KOPT-K1 (cell line): ENCODE data around the gene HPGDS.
"Not testable (repeated sequence)": the region's sequence is repeated elsewhere in the genome, so short reads cannot be mapped to it uniquely, and the experiment has no call there.

Source experiments
- H3K27ac ChIP-seq: fragments of 200-600 bp; sonication (generic); 2 replicates; pipeline ENCODE4 v1.5.1; 2016; ENCODE audit warnings: antibody characterized with exemption, mild to moderate bottlenecking, low read depth, low read length; ENCODE audit not compliant: poor library complexity, severe bottlenecking
- H3K36me3 ChIP-seq: fragments of 200-600 bp; sonication (generic); 2 replicates; pipeline ENCODE4 v1.5.1; 2017; ENCODE audit warnings: antibody characterized with exemption, mild to moderate bottlenecking, low read length, moderate library complexity; ENCODE audit not compliant: insufficient read depth
- H3K9me3 ChIP-seq: fragments of 200-600 bp; sonication (generic); 2 replicates; pipeline ENCODE4 v1.5.1; 2017; ENCODE audit warnings: antibody characterized with exemption, low read length, mild to moderate bottlenecking; ENCODE audit not compliant: insufficient read depth, poor library complexity, severe bottlenecking

Gene HPGDS

GRCh38 chr4:94345969-94346368 lies 3.3 kb upstream of the HPGDS start:
- H3K9me3 ChIP-seq, result no peaks in the 10 kb centered on the region
- H3K27ac ChIP-seq, result no peak overlapping the region
- H3K36me3 ChIP-seq, result no peaks in the 10 kb centered on the region

GRCh38 chr4:94345266-94345665 lies 2.6 kb upstream of the HPGDS start:
- Histone ChIP-seq H3K27ac (no peak overlapping the region), H3K36me3 (no peaks in the 10 kb centered on the region), H3K9me3 (no peaks in the 10 kb centered on the region)

DNA sequence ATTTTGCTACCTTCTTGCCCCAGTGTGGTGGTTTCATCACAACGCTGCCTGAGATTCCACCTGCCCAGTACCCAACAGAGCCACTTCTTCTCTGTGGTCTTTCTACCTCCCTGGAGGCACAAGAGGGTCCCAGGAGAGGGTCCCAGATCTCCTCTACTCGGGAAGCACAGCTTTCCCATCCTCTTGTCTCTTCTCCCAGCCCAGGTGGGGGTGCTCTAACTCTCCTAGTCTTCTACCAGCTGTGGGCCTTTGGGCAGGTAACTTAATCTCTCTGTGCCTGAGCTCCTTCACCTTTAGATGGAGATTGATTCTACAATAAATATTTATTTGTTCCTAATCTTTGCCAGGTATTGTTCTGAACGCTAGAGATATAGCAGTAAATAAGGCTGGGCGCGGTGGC lies 1.8 kb upstream of the HPGDS start:
- Histone ChIP-seq H3K36me3 (no peaks in the 10 kb centered on the region), H3K9me3 (no peaks in the 10 kb centered on the region)

GRCh38 chr4:94341481-94342370 lies 910 bp downstream of the HPGDS start:
- Histone ChIP-seq H3K27ac (no peak overlapping the region), H3K36me3 (no peaks in the 10 kb centered on the region), H3K9me3 (no peaks in the 10 kb centered on the region)

More for the DNA sequence above, 1.8 kb upstream of the HPGDS start:
- no peak overlapping the region for H3K27ac ChIP-seq

DNA sequence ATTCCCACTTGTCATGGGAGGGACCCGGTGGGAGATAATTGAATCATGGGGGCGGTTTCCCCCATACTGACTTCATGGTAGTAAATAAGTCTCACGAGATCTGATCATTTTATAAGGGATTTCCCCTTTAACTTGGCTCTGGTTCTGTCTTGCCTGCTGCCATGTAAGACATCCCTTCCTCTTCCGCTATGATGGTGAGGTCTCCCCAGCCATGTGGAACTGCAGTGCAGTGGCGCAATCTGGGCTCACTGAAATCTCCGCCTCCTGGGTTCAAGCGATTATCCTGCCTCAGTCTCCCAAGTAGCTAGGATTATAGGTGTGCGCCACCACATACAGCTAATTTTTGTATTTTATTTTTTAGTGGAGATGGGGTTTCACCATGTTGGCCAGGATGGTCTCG lies 2.9 kb downstream of the HPGDS start:
- no peaks in the 10 kb centered on the region for H3K9me3 ChIP-seq
- no peaks in the 10 kb centered on the region for H3K36me3 ChIP-seq
- peak overlapping the region; percentile 58 for H3K27ac ChIP-seq

DNA sequence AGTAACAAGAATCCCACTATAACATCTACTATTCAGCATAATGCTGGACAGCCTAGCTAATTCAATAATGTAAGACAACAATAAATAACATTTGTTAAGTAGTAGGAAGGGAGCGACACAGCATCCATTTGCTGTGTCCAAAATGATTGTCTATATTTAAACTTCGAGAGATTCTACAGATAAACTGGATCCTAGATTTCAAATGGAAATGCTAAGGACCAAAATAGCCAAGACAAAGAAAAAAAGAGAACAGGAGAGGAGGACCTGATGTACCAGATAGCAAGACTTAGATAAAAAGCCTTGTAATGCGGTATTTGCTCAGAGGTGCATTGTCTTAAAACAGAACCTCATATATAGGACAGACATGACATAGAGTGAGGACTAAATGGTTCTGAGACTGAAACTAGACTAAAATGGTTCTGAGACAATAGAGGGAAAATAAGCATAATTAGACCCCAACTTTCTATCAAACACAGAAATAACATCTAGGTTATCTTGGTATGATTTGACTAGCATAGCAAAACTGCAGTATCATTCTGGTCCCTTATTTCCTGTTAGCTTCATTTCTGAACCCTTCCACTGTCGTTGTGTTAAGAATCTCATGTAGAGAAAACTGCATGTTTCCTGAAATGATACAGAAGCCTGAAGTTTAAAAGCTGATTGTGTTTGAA lies 3.8 kb downstream of the HPGDS start:
- peak overlapping the region; percentile 58 for H3K27ac ChIP-seq
- no peaks in the 10 kb centered on the region for H3K9me3 ChIP-seq
- no peaks in the 10 kb centered on the region for H3K36me3 ChIP-seq

GRCh38 chr4:94336791-94337190 lies 5.8 kb downstream of the HPGDS start:
- not testable (repeated sequence) for H3K9me3 ChIP-seq, H3K36me3 ChIP-seq
- H3K27ac ChIP-seq, result peak overlapping the region; percentile 46

DNA sequence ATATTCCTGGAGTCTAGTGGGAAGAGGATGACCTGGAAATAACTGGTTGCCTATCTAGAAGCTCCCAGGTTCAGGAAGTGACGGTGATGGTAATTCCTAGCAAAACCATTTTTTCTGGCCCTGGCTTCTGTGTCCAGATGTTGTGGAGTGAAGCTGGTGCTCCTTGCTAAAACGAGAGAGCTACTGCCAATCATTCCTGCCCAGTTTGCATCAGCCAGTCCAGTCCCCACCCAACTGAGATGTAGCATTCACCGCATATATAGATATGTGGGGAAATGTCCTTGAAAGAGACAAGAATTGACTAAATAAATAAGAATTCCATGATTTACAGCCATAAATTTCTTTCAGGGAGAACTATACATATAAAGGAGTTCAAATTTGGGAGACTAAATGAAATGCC lies 6.3 kb downstream of the HPGDS start:
- Histone ChIP-seq H3K27ac (peak overlapping the region; percentile 46), H3K9me3 (no peaks in the 10 kb centered on the region), H3K36me3 (no peaks in the 10 kb centered on the region)

GRCh38 chr4:94334962-94335361 lies 7.7 kb downstream of the HPGDS start:
- Histone ChIP-seq H3K27ac (no peak overlapping the region), H3K9me3 (no peaks in the 10 kb centered on the region), H3K36me3 (no peaks in the 10 kb centered on the region)

DNA sequence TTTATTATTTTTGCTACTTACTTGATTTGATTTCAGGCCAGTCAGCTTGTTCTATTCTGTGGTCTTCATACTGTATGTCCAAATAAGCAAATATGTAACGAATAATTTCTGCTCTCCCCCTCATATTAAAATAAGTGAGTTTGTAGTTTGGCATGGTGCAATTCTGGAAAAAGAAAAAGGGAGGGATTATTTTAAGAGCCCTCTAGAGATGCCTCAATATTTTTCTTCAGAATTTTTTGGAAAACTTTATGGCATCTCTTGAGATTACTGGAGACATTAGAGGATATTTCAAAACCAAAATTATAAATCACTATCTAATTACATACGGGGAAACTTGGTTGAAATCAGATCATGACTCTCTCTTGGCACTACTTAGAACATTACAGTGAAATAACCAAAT lies 8.2 kb downstream of the HPGDS start:
- Histone ChIP-seq H3K27ac (no peak overlapping the region), H3K36me3 (no peaks in the 10 kb centered on the region)

DNA sequence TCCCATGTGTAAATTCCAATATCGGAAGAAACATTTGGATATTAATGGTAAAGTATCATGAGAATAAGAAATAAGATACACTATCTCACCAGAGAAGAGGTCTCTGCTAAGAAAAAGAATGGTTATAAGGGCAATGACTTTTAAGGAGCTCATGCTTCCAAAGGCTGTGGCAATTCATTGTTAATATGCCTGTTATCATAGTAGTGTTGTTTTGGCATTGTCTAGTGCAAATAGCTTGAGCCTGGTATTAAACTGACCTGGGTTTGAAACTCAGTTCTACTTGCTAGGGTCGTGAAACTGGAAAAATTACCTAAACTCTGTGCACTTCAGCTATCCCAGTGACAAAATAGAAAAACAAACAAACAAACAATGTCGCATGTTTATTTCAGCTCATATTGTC lies 8.8 kb downstream of the HPGDS start:
- H3K36me3 ChIP-seq, result no peaks in the 10 kb centered on the region
- no peaks in the 10 kb centered on the region for H3K9me3 ChIP-seq
- H3K27ac ChIP-seq, result no peak overlapping the region

More for the DNA sequence above, 8.2 kb downstream of the HPGDS start:
- no peaks in the 10 kb centered on the region for H3K9me3 ChIP-seq

- no peaks in the 10 kb centered on the region for H3K36me3 ChIP-seq
- H3K9me3 ChIP-seq, result no peaks in the 10 kb centered on the region
- no peak overlapping the region for H3K27ac ChIP-seq
Measured at GRCh38 chr4:94332983-94333590, 9.5 kb downstream of the HPGDS start.

DNA sequence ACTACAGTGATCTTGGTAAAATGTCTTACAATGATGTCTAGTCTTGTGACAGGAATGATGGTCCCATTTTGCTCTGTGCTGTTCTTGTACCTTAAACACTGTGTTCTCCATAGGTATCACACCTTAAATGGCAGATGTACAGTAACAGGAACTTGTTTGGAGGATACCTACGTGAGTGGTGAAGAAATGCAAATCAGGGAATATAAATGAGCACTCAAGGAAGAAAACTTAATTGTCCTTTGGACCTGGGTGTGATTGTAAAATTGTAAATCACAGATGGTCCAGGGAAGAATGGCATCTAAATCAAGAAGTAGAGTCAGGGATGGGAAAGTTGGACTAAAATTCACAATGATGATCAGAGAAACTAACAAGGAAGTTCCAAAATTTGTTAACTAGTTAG lies 12.7 kb downstream of the HPGDS start:
- peaks cover 19% of the 10 kb centered on the region for H3K9me3 ChIP-seq
- H3K36me3 ChIP-seq, result no peaks in the 10 kb centered on the region
- H3K27ac ChIP-seq, result no peak overlapping the region

DNA sequence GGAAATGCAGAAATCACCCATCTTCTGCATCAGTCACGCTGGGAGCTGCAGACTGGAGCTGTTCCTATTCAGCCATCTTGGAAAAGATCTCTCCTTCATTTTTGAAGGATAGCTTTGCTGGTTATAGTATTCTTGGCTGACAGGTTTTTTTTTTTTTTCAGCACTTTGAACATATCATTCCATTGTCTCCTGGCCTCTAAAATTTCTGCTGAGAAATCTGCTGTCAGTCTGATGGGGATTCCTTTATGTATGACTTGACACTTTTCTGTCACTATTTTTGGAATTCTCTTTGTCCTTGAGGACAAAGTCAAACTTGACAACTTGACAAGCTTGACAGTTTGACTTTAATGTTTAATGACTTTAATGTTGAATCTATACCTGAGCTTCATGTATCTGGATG lies 16.8 kb downstream of the HPGDS start:
- peaks cover 19% of the 10 kb centered on the region for H3K9me3 ChIP-seq
- H3K27ac ChIP-seq, result no peak overlapping the region
- H3K36me3 ChIP-seq, result no peaks in the 10 kb centered on the region

- H3K27ac ChIP-seq, H3K9me3 ChIP-seq, H3K36me3 ChIP-seq: not testable (repeated sequence)
Measured at GRCh38 chr4:94319927-94320326, 22.7 kb downstream of the HPGDS start.
